Body of pancreas (tissue), 4 donors: ENCODE measurements around the gene EFCAB5. TPM values are rescaled to one million over a fixed set of nuclear protein-coding genes. Genes with fewer than 3 reads are reported as not detected.
"Not testable (repeated sequence)": the region's sequence is repeated elsewhere in the genome, so short reads cannot be mapped to it uniquely, and the experiment has no call there.

Experiments used
- ATAC-seq: fragments of 150-250 bp; one replicate; pipeline ENCODE4 v1.9.1; 2016
- DNase-seq, 4 donors: peaks; one replicate each; pipeline ENCODE4 v3.0.0-alpha.2; 2019
- H3K27ac ChIP-seq, 4 donors: fragments of 200-600 bp; sonication (generic); 1 replicate in 3 of 4; 2 replicates in 1 of 4; pipeline versions ENCODE4 v1.5.1 to v1.6.1; 2016 to 2019; ENCODE audit warnings: mild to moderate bottlenecking in 1 of 4, mixed read lengths in 1 of 4, moderate library complexity in 1 of 4
- H3K27me3 ChIP-seq, 2 donors: fragments of 200-600 bp; sonication (generic); one replicate each; pipeline ENCODE4 v1.6.0; 2016; ENCODE audit warnings: mild to moderate bottlenecking in 1 of 2
- H3K36me3 ChIP-seq, 2 donors: fragments of 200-600 bp; sonication (generic); replicated peaks in 1 of 2; 2 replicates each; pipeline ENCODE4 v1.5.1; 2016; ENCODE audit warnings: low read depth in 2 of 2; ENCODE audit not compliant: insufficient read depth in 1 of 2
- H3K4me1 ChIP-seq: fragments of 200-600 bp; sonication (generic); one replicate; pipeline ENCODE4 v1.6.0; 2016
- H3K4me3 ChIP-seq, 2 donors: fragments of 200-600 bp; sonication (generic); 1 replicate in 1 of 2; 2 replicates in 1 of 2; pipeline ENCODE4 v1.5.1; 2016 to 2019
- H3K9me3 ChIP-seq, 3 donors: fragments of 200-600 bp; sonication (generic); 1 replicate in 2 of 3; 2 replicates in 1 of 3; pipeline ENCODE4 v1.5.1; 2016
- POLR2A ChIP-seq, 3 donors: fragments of 450-650 bp; IDR thresholded peaks; one replicate each; pipeline ENCODE4 v1.6.1; 2016; ENCODE audit warnings: antibody characterized with exemption in 3 of 3, mild to moderate bottlenecking in 2 of 3
- WGBS, 2 donors: methylation state at CpG; one replicate each; pipeline ENCODE4 v1.1.5; 2017; 5-methylcytosine and 5-hydroxymethylcytosine counted together
- intact Hi-C: fragments of 100-400 bp; cut with DNase I; formaldehyde crosslinking; loops from one replicate; pipeline ENCODE4 v1.15.1; 2023
- total RNA-seq, 2 donors: library from RNA; depleted of rRNA; stranded (reverse); fragments of >200 nt; gene quantifications; one replicate each; pipeline ENCODE4 v1.1.0, GENCODE V29; 2016
- TF ChIP-seq, protein P1 (sequence below), 7 experiments: fragments of 450-650 bp in 4 of 7; fragments of 200-600 bp in 3 of 7; sonication (generic) in 3 of 7; IDR thresholded peaks; one replicate each; pipeline ENCODE4 v1.5.1; 2016 to 2019; ENCODE audit warnings: antibody characterized with exemption in 7 of 7

Gene EFCAB5
- total RNA-seq, 2 donors from 2014 or later: under 0.01 TPM; not detected in 1

DNA sequence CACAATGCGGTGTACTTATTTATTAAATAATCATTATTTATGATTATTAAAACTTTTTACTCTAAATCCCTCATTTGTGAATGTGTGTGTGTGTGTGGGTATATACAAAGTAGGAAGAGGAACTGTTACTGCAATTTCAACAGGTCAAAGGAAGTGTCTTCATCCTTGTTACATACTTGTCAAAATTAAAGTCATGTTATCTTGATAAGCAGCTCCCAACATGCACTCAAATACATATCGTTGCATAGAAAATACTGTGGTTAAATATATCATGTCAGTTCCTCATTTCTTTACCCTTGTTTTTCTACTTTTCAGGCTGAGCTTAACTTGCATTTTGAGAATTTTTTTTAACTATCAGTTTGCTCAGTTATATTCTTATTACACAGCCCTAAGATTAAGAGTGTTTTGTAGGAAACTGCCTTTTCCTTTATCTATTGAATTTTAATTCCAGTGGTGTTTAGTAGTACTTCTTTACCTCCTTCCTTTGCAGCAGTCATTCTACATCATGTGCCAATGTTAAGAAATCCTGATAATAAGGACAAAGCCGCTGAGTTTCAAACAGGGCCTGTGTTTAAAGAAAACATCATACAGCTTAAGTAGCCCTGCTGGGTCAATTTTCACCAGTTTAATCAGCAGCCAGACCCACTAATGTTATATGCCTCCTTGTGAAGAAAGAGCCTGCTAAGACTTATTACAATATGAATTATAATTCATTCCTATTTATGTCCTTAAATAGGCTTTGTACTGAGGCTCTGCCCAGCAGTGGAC lies 7.2 kb downstream of the EFCAB5 start:
- no peak overlapping the region for H3K4me3 ChIP-seq
- no peaks in the 10 kb centered on the region for H3K27me3 ChIP-seq
- no peaks in the 10 kb centered on the region for H3K4me1 ChIP-seq
- H3K27ac ChIP-seq: no peak overlapping the region
- no peaks in the 10 kb centered on the region for H3K9me3 ChIP-seq
- 56 to 71% methylated on average over 3 of the region's 3 CpGs for WGBS, 2 donors
- intact Hi-C loops: no loop called here
- no peak for TF ChIP-seq POLR2A (IDR thresholded peaks at IDR 0.05)
- TF ChIP-seq, protein P1, sequence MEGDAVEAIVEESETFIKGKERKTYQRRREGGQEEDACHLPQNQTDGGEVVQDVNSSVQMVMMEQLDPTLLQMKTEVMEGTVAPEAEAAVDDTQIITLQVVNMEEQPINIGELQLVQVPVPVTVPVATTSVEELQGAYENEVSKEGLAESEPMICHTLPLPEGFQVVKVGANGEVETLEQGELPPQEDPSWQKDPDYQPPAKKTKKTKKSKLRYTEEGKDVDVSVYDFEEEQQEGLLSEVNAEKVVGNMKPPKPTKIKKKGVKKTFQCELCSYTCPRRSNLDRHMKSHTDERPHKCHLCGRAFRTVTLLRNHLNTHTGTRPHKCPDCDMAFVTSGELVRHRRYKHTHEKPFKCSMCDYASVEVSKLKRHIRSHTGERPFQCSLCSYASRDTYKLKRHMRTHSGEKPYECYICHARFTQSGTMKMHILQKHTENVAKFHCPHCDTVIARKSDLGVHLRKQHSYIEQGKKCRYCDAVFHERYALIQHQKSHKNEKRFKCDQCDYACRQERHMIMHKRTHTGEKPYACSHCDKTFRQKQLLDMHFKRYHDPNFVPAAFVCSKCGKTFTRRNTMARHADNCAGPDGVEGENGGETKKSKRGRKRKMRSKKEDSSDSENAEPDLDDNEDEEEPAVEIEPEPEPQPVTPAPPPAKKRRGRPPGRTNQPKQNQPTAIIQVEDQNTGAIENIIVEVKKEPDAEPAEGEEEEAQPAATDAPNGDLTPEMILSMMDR (IDR thresholded peaks at IDR 0.05): no peak
- no peaks in the 10 kb centered on the region for H3K36me3 ChIP-seq
- ATAC-seq (no peak), DNase-seq (no peak)

DNA sequence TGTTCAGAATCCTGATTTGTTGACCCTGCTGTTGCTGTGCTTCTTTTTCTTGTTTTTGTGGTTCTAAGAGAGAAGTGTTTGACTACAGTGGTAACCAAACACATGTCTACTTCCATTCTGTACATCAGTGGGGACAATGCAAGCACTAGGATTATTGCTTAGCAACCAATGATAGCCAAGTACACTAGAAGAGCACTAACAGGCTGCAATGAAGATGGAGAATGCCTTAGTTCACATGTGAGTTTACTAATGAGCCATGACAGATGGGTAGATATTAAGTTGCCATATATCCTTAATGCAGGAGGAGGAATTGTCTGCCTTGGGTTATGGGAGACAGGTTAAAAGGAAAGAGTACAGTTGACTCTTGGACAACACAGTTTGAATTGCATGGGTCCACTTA lies 8.3 kb downstream of the EFCAB5 start:
- no peak for DNase-seq

DNA sequence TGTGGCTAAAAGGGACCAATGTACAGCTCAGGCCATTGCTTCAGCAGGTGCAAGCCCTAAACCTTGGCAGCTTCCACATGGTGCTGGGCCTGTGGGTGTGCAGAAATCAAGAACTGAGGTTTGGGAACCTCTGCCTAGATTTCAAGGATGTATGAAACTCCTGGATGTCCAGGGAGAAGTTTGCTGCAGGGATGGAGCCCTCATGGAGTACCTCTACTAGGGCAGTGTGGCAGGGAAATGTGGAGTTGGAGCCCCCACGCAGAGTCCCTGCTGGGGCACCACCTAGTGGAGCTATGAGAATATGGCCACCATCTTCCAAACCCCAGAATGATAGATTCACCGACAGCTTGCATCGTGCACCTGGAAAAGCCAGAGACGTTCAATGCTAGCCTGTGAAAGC lies 13.0 kb downstream of the EFCAB5 start:
- Histone ChIP-seq H3K9me3 (peaks cover 0 to 7% (median 0%) of the 10 kb centered on the region in 3 donors), H3K4me1 (no peaks in the 10 kb centered on the region), H3K36me3 (no peaks in the 10 kb centered on the region), H3K27me3 (no peaks in the 10 kb centered on the region), H3K27ac (no peak overlapping the region), H3K4me3 (no peak overlapping the region)
- 82 to 85% methylated on average over 4 of the region's 4 CpGs for WGBS, 2 donors
- ATAC-seq: no peak
- no peak for DNase-seq
- TF ChIP-seq, protein P1 (IDR thresholded peaks at IDR 0.05): no peak
- TF ChIP-seq POLR2A (IDR thresholded peaks at IDR 0.05): no peak
- intact Hi-C loops: no loop called here

More for the DNA sequence above, 8.3 kb downstream of the EFCAB5 start:
- H3K9me3 ChIP-seq: peaks cover 0 to 7% (median 0%) of the 10 kb centered on the region in 3 donors
- no peaks in the 10 kb centered on the region for H3K36me3 ChIP-seq
- no peak overlapping the region for H3K4me3 ChIP-seq
- no peak overlapping the region for H3K27ac ChIP-seq
- no peak for TF ChIP-seq POLR2A (IDR thresholded peaks at IDR 0.05)
- TF ChIP-seq, protein P1 (IDR thresholded peaks at IDR 0.05): no peak
- no peaks in the 10 kb centered on the region for H3K4me1 ChIP-seq
- intact Hi-C loops: no loop called here
- ATAC-seq: no peak
- H3K27me3 ChIP-seq: no peaks in the 10 kb centered on the region

DNA sequence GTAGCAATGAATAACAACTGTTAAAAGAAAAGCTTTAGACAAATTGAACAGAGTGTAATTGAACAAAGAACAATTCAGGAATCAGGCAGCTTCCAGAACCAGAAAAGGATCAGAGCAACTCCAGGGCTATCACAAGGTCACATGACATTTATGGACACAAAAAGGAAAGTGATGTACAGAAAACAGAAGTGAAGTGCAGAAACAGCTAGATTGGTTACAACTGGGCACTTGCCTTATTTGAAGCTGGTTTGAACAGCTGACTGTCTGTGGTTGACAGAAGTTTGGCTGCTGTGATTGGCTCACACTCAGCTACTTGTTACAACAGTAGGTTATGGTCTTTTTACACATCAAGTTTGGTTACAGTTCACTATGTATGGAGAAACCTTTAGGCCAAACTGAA lies 14.8 kb downstream of the EFCAB5 start:
- H3K9me3 ChIP-seq: peaks cover 0 to 7% (median 0%) of the 10 kb centered on the region in 3 donors
- no peaks in the 10 kb centered on the region for H3K36me3 ChIP-seq
- H3K27ac ChIP-seq: no peak overlapping the region
- H3K27me3 ChIP-seq: no peaks in the 10 kb centered on the region
- TF ChIP-seq, protein P1 (IDR thresholded peaks at IDR 0.05): no peak
- no peak for TF ChIP-seq POLR2A (IDR thresholded peaks at IDR 0.05)
- no peak for DNase-seq
- intact Hi-C loops: no loop called here
- no peak for ATAC-seq
- H3K4me3 ChIP-seq: no peak overlapping the region
- no peaks in the 10 kb centered on the region for H3K4me1 ChIP-seq

DNA sequence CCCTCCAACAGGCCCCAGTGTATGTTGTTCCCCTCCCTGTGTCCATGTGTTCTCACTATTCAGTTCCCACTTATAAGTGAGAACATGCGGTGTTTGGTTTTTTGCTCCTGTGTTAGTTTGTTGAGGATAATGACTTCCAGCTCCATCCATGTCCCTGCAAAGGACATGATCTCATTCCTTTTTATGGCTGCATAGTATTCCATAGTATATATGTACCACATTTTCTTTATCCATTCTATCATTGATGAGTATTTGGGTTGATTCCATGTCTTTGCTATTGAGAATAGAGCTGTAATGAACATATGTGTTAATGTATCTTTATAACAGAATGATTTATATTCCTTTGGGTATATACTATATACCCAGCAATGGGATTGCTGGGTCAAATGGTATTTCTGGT lies 16.1 kb downstream of the EFCAB5 start:
- H3K36me3 ChIP-seq, DNase-seq, H3K4me1 ChIP-seq, H3K9me3 ChIP-seq, H3K27me3 ChIP-seq, H3K27ac ChIP-seq, intact Hi-C loops, H3K4me3 ChIP-seq, ATAC-seq: not testable (repeated sequence)
- WGBS, 2 donors: 92 to 94% methylated on average over 1 of the region's 1 CpG
